ENCODE data around the gene HIP1. TPM values are rescaled to one million over a fixed set of nuclear protein-coding genes. Genes with fewer than 3 reads are reported as not detected.
"Not testable (repeated sequence)": the region's sequence is repeated elsewhere in the genome, so short reads cannot be mapped to it uniquely, and the experiment has no call there.

HIP1 gene
- total and polyA plus RNA-seq, 9 of the 15 experiments (the other 6 are each of a cell fraction or from before 2014, with no cell fraction given): 2.4 to 13.7 (median 9.5) TPM

DNA sequence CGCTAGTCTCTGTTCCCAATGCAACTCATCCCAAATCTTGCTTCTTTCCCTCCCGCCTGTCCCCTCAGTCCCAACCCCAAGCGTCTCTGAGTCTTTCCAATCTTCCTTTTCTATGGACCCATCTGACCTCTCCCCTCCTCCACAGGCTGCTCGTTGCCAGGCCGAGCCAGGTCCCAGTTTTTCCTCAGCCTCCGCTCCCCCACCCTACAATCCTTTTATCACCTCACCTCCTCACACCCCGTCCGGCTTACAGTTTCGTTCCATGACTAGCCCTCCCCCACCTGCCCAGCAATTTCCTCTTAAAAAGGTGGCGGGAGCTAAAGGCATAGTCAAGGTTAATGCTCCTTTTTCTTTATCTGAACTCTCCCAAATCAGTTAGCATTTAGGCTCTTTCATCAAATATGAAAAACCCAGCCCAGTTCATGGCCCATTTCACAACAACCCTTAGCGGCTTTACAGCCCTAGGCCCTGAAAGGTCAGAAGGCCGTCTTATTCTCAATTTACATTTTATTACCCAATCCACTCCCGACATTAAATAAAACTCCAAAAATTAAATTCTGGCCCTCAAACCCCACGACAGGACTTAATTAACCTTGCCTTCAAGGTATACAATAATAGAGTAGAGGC lies 42.0 kb upstream of the HIP1 start (continued):
- TF ChIP-seq ETV6 (IDR thresholded peaks at IDR 0.05; ENCODE audit: borderline replicate concordance in 1 of 2, low read depth in 2 of 2, low read length in 1 of 2) (0 out of 4 replicates have a peak, but pooled peaks of 1 of the 2 experiments have one; percentile 22), SMARCC2 (IDR thresholded peaks at IDR 0.05; ENCODE audit: low read depth) (peak; percentile 33; the same call in 1 of the 2 replicates), CBFA2T2 (conservative IDR thresholded peaks at IDR 0.05) (peak; percentile 32), VEZF1 (CRISPR knock-in tag; IDR thresholded peaks at IDR 0.05) (peak; percentile 55; the same call in 1 of the 2 replicates), MTA1 (IDR thresholded peaks at IDR 0.05; ENCODE audit: borderline replicate concordance) (peak; percentile 48; the same call in 1 of the 2 replicates), NFRKB (IDR thresholded peaks at IDR 0.05; ENCODE audit: low read depth) (peak; percentile 21), CREM (IDR thresholded peaks at IDR 0.05; ENCODE audit: low read depth) (peak; percentile 35; the same call in 1 of the 2 replicates), KDM1A (IDR thresholded peaks at IDR 0.05) (peak; percentile 69 to 75), MNT (conservative IDR thresholded peaks at IDR 0.05) (0 out of 4 replicates have a peak, but pooled peaks of 1 of the 2 experiments have one; percentile 31), CEBPB (tag; IDR thresholded peaks at IDR 0.05) (peak; percentile 91), ZNF592 (IDR thresholded peaks at IDR 0.05) (0 out of 2 replicates have a peak, but pooled peaks have one; percentile 27), ATF3 (IDR thresholded peaks at IDR 0.05) (0 out of 2 replicates have a peak, but pooled peaks have one; percentile 18), LEF1 (IDR thresholded peaks at IDR 0.05) (peak; percentile 75), POLR2AphosphoS5 (IDR thresholded peaks at IDR 0.05; ENCODE audit: control insufficient read depth, insufficient read depth, low read depth, low read length) (peak; percentile 37; the same call in 1 of the 2 replicates), NFIC (IDR thresholded peaks at IDR 0.05) (peak; percentile 35; the same call in 1 of the 2 replicates), MTA2 (IDR thresholded peaks at IDR 0.05; ENCODE audit: low read depth) (peak; percentile 23; the same call in 1 of the 2 replicates), CEBPG (tag; conservative IDR thresholded peaks at IDR 0.05 in 1 of 2, IDR thresholded peaks at IDR 0.05 in 1 of 2) (0 out of 4 replicates have a peak, but pooled peaks of 1 of the 2 experiments have one; percentile 13)
- TF ChIP-seq ETV6 (CRISPR knock-in tag; IDR thresholded peaks at IDR 0.05; ENCODE audit: borderline replicate concordance); ATF3 (CRISPR knock-in tag; conservative IDR thresholded peaks at IDR 0.05); CEBPG (CRISPR knock-in tag; IDR thresholded peaks at IDR 0.05): not testable (repeated sequence)
